SK-N-SH (cell line): ENCODE measurements around the gene SDK1. TPM values are rescaled to one million over a fixed set of nuclear protein-coding genes. Genes with fewer than 3 reads are reported as not detected.

Experiments
- CTCF ChIA-PET: fragments of 300-600, 350-600 bp; formaldehyde crosslinking; extraction: SDS; loops from one replicate; lab custom pipeline; 2021; lab: Yijun Ruan, JAX
- POLR2A ChIA-PET: fragments of 350-600 bp; sonication (Branson Sonifier 250); formaldehyde crosslinking; extraction: SDS; loops from one replicate; lab custom pipeline; 2020; ENCODE audit warnings: antibody characterized with exemption, inconsistent platforms; lab: Yijun Ruan, JAX
- DNase-seq: peaks from one replicate; pipeline ENCODE4 v3.0.0; 2012
- H2AFZ ChIP-seq: fragments of 200-600 bp; sonication (generic); 2 replicates; pipeline ENCODE4 v1.8.1; 2016; ENCODE audit warnings: antibody characterized with exemption, mild to moderate bottlenecking, low read depth
- H3F3A ChIP-seq: fragments of 200-600 bp; sonication (generic); replicated peaks from 2 replicates; pipeline ENCODE3; 2016; ENCODE audit warnings: antibody characterized with exemption, mild to moderate bottlenecking; ENCODE audit not compliant: insufficient read depth
- H3K27ac ChIP-seq, 2 experiments: fragments of 200-500 bp in 1 of 2; fragments of 200-600 bp in 1 of 2; sonication (Bioruptor generic) in 1 of 2; sonication (generic), shearing (Covaris generic) in 1 of 2; 2 replicates each; pipeline versions ENCODE4 v1.5.1 to v1.6.1; 2014 to 2016; ENCODE audit warnings: low read depth in 2 of 2, inconsistent platforms in 1 of 2, low read length in 1 of 2, mild to moderate bottlenecking in 1 of 2, mixed read lengths in 1 of 2
- H3K27me3 ChIP-seq: fragments of 200-600 bp; sonication (generic), shearing (Covaris generic); 2 replicates; pipeline ENCODE4 v1.6.1; 2016; ENCODE audit warnings: mixed run types; ENCODE audit not compliant: insufficient read depth
- H3K36me3 ChIP-seq, 2 experiments: fragments of 200-500 bp in 1 of 2; fragments of 200-600 bp in 1 of 2; sonication (Bioruptor generic) in 1 of 2; sonication (generic) in 1 of 2; replicated peaks in 1 of 2; 2 replicates each; pipeline versions ENCODE3 to v1.5.1; 2014 to 2016; ENCODE audit warnings: low read length in 1 of 2, mild to moderate bottlenecking in 1 of 2; ENCODE audit not compliant: insufficient read depth in 2 of 2, control insufficient read depth in 1 of 2
- H3K4me1 ChIP-seq, 2 experiments: fragments of 200-500 bp in 1 of 2; fragments of 200-600 bp in 1 of 2; sonication (Bioruptor generic) in 1 of 2; sonication (generic), shearing (Covaris generic) in 1 of 2; 2 replicates each; pipeline versions ENCODE4 v1.5.1 to v1.6.1; 2014 to 2016; ENCODE audit warnings: low read depth in 1 of 2, low read length in 1 of 2, mixed run types in 1 of 2; ENCODE audit not compliant: insufficient read depth in 2 of 2, control insufficient read depth in 1 of 2
- H3K4me2 ChIP-seq: fragments of 200-600 bp; sonication (generic), shearing (Covaris generic); 2 replicates; pipeline ENCODE4 v1.6.1; 2017; ENCODE audit warnings: mixed run types
- H3K4me3 ChIP-seq, 2 experiments: fragments of 200-500 bp in 1 of 2; fragments of 200-600 bp in 1 of 2; sonication (Bioruptor generic) in 1 of 2; sonication (generic), shearing (Covaris generic) in 1 of 2; 2 replicates each; pipeline versions ENCODE4 v1.5.1 to v1.8.1; 2014 to 2016; ENCODE audit warnings: low read depth in 2 of 2, inconsistent platforms in 1 of 2, low read length in 1 of 2, mild to moderate bottlenecking in 1 of 2, mixed read lengths in 1 of 2, moderate library complexity in 1 of 2
- H3K79me2 ChIP-seq: fragments of 200-600 bp; sonication (generic); 2 replicates; pipeline ENCODE4 v1.8.1; 2017; ENCODE audit warnings: mild to moderate bottlenecking; ENCODE audit not compliant: insufficient read depth
- H3K9ac ChIP-seq: fragments of 200-600 bp; sonication (generic); 2 replicates; pipeline ENCODE4 v1.6.1; 2017; ENCODE audit warnings: mixed run types
- H3K9me2 ChIP-seq: fragments of 200-600 bp; sonication (generic); 2 replicates; pipeline ENCODE4 v1.6.1; 2017; ENCODE audit warnings: mixed run types
- H3K9me3 ChIP-seq: fragments of 200-600 bp; sonication (generic); 2 replicates; pipeline ENCODE4 v1.6.1; 2017; ENCODE audit warnings: mixed run types, mild to moderate bottlenecking, moderate library complexity
- H4K20me1 ChIP-seq: fragments of 200-600 bp; sonication (generic); 2 replicates; pipeline ENCODE4 v1.6.1; 2017; ENCODE audit warnings: mild to moderate bottlenecking, mixed run types; ENCODE audit not compliant: insufficient read depth
- CTCF ChIP-seq: fragments of 200-600 bp; sonication (generic); IDR thresholded peaks from 2 replicates; pipeline ENCODE4 v1.6.1; 2017; ENCODE audit warnings: antibody characterized with exemption, mild to moderate bottlenecking, moderate library complexity
- EZH2phosphoT487 ChIP-seq: fragments of 200-600 bp; sonication (generic); IDR thresholded peaks from 2 replicates; pipeline ENCODE4 v1.6.1; 2017; ENCODE audit warnings: low read depth, mixed run types, mild to moderate bottlenecking, antibody characterized with exemption, moderate library complexity, borderline replicate concordance
- FOSL2 ChIP-seq: IDR thresholded peaks from 2 replicates; pipeline ENCODE4 v1.4.0; 2012; ENCODE audit warnings: low read depth, mild to moderate bottlenecking, moderate library complexity, borderline replicate concordance
- FOXM1 ChIP-seq: IDR thresholded peaks from 2 replicates; pipeline ENCODE4 v1.4.0; 2012; ENCODE audit warnings: low read depth, mild to moderate bottlenecking
- GABPA ChIP-seq: IDR thresholded peaks from 2 replicates; pipeline ENCODE4 v1.4.0; 2012; ENCODE audit warnings: low read depth, mild to moderate bottlenecking
- MEF2A ChIP-seq: IDR thresholded peaks from 2 replicates; pipeline ENCODE4 v1.4.0; 2012; ENCODE audit warnings: low read depth, borderline replicate concordance
- MXI1 ChIP-seq: IDR thresholded peaks from 2 replicates; pipeline ENCODE4 v1.6.1; 2012; ENCODE audit warnings: mild to moderate bottlenecking, low read depth, low read length, improper control_type of control experiment
- NRF1 ChIP-seq: IDR thresholded peaks from 2 replicates; pipeline ENCODE4 v1.6.1; 2012; ENCODE audit warnings: low read depth, mild to moderate bottlenecking, low read length
- PBX3 ChIP-seq: IDR thresholded peaks from 2 replicates; pipeline ENCODE4; 2012
- RXRA ChIP-seq: IDR thresholded peaks from 2 replicates; pipeline ENCODE4 v1.4.0; 2012; ENCODE audit warnings: low read depth, mild to moderate bottlenecking, borderline replicate concordance
- TAF1 ChIP-seq: IDR thresholded peaks from 2 replicates; pipeline ENCODE4 v1.6.1; 2012; ENCODE audit warnings: low read depth, mild to moderate bottlenecking, low read length, moderate library complexity, borderline replicate concordance
- YY1 ChIP-seq: IDR thresholded peaks from 2 replicates; pipeline ENCODE4 v1.4.0; 2012; ENCODE audit warnings: low read depth, mild to moderate bottlenecking
- WGBS: methylation state at CpG from one replicate; pipeline ENCODE4 v1.1.6; 2017; ENCODE audit warnings: low lambda C conversion rate; 5-methylcytosine and 5-hydroxymethylcytosine counted together
- polyA plus RNA-seq, 3 experiments: library from polyadenylated mRNA; depleted of rRNA; stranded (reverse); fragments of >200 nt; gene quantifications; 2 replicates each; pipeline ENCODE4 v1.2.3, GENCODE V29; 2012

The SDK1 gene
- polyA plus RNA-seq, 1 of the 3 experiments (the other 2 are of a cell fraction), result 1.2 TPM

- H2AFZ ChIP-seq, result no peak overlapping the region
Measured at GRCh38 chr7:3371601-3372000, 70.5 kb downstream of the SDK1 start.

GRCh38 chr7:3374239-3374638 lies 73.2 kb downstream of the SDK1 start:
- WGBS, result 9% methylated on average over 2 of the region's 2 CpGs
- Histone ChIP-seq H3K9ac (no peak overlapping the region), H3K36me3 (no peaks in the 10 kb centered on the region), H3K9me3 (no peaks in the 10 kb centered on the region), H3K27ac (no peak overlapping the region), H3F3A (no peaks in the 10 kb centered on the region), H3K27me3 (no peaks in the 10 kb centered on the region), H3K4me1 (peaks cover 0 to 4% of the 10 kb centered on the region in 2 experiments; a peak in 1 of 4 replicates), H2AFZ (no peak overlapping the region), H4K20me1 (no peaks in the 10 kb centered on the region), H3K4me2 (no peak overlapping the region), H3K79me2 (no peaks in the 10 kb centered on the region), H3K4me3 (no peak overlapping the region), H3K9me2 (no peaks in the 10 kb centered on the region)
- CTCF ChIA-PET, result interaction anchor here (1.2 kb wide), 1 partner anchor 20 kb away, joined by 3 read pairs; no protein-coding TSS in a partner anchor
- no peak for DNase-seq
- POLR2A ChIA-PET, result no interaction called here
- TF ChIP-seq EZH2phosphoT487, result no peak

More at GRCh38 chr7:3371601-3372000, 70.5 kb downstream of the SDK1 start:
- CTCF ChIA-PET, result interaction anchor here (0.8 kb wide), 1 partner anchor 181 kb away, joined by 3 read pairs; no protein-coding TSS in a partner anchor
- Histone ChIP-seq H3K4me1 (peaks cover 0 to 4% of the 10 kb centered on the region in 2 experiments; a peak in 1 of 4 replicates), H4K20me1 (no peaks in the 10 kb centered on the region), H3K9me3 (no peaks in the 10 kb centered on the region), H3K9me2 (no peaks in the 10 kb centered on the region), H3K9ac (no peak overlapping the region), H3K4me2 (peak overlapping the region; percentile 8; the same call in 1 of the 2 replicates), H3K36me3 (no peaks in the 10 kb centered on the region), H3F3A (no peaks in the 10 kb centered on the region), H3K79me2 (no peaks in the 10 kb centered on the region), H3K27ac (no peak overlapping the region), H3K4me3 (no peak overlapping the region), H3K27me3 (no peaks in the 10 kb centered on the region)
- TF ChIP-seq GABPA (no peak), PBX3 (no peak), FOSL2 (no peak), FOXM1 (no peak), MXI1 (no peak), MEF2A (no peak), NRF1 (no peak)
- POLR2A ChIA-PET, result no interaction called here
- DNase-seq, result no peak
- 17% methylated on average over 4 of the region's 4 CpGs for WGBS

- ChIA-PET CTCF (interaction anchor here (0.6 to 1.4 kb wide), 3 partner anchors 21 to 264 kb away, joined by 3 read pairs; no protein-coding TSS in a partner anchor), POLR2A (no interaction called here)
- H3K4me3 ChIP-seq, result no peak overlapping the region
Measured at GRCh38 chr7:3378390-3379150, 77.5 kb downstream of the SDK1 start.

More at GRCh38 chr7:3378390-3379150, 77.5 kb downstream of the SDK1 start:
- Histone ChIP-seq H3K36me3 (no peaks in the 10 kb centered on the region), H2AFZ (no peak overlapping the region), H3K27ac (no peak overlapping the region), H3K9me2 (no peaks in the 10 kb centered on the region), H3K4me2 (no peak overlapping the region), H3K4me1 (peaks cover 0 to 2% of the 10 kb centered on the region in 2 experiments; a peak in 1 of 4 replicates), H3F3A (no peaks in the 10 kb centered on the region), H4K20me1 (no peaks in the 10 kb centered on the region), H3K9me3 (no peaks in the 10 kb centered on the region), H3K27me3 (no peaks in the 10 kb centered on the region), H3K9ac (no peak overlapping the region), H3K79me2 (no peaks in the 10 kb centered on the region)
- TF ChIP-seq RXRA, result no peak
- TF ChIP-seq CTCF, result no peak
- no peak for TF ChIP-seq YY1
- no peak for TF ChIP-seq TAF1
- no peak for DNase-seq
- 61% methylated on average over 18 of the region's 18 CpGs for WGBS
